Measurements from ENCODE around the gene CYLD.

Gene CYLD

GRCh38 chr16:50848755-50849514, 107.0 kb downstream of the CYLD start:
- no peak for DNase-seq
